Right lobe of liver (tissue), 6 donors: Measurements from ENCODE around the gene B3GALNT2. TPM values are rescaled to one million over a fixed set of nuclear protein-coding genes. Genes with fewer than 3 reads are reported as not detected.

ENCODE experiments used
- ATAC-seq, 4 donors: fragments of 200-7000 bp; cut with Tn5 transposase; one replicate each; pipeline ENCODE4 v1.9.1; 2020; ENCODE audit warnings: mild to moderate bottlenecking in 4 of 4, moderate library complexity in 4 of 4
- DNase-seq, 3 donors: peaks; one replicate each; pipeline ENCODE4 v3.0.0-alpha.2; 2020
- H3K27ac ChIP-seq, 3 donors: fragments of 200-600 bp; one replicate each; pipeline ENCODE4 v1.8.0; 2022
- H3K27me3 ChIP-seq, 2 donors: fragments of 200-600 bp; one replicate each; pipeline ENCODE4 v1.8.0; 2022
- H3K36me3 ChIP-seq, 4 donors: fragments of 200-600 bp; sonication (generic) in 1 of 4; one replicate each; pipeline versions ENCODE4 v1.5.1 to v1.8.0; 2017 to 2022; ENCODE audit warnings: control low read depth in 1 of 4
- H3K4me1 ChIP-seq, 4 donors: fragments of 200-600 bp; sonication (generic) in 1 of 4; one replicate each; pipeline versions ENCODE4 v1.5.1 to v1.8.0; 2017 to 2022; ENCODE audit warnings: control low read depth in 1 of 4
- H3K4me3 ChIP-seq, 3 donors: fragments of 200-600 bp; one replicate each; pipeline ENCODE4 v1.8.0; 2022
- H3K9me3 ChIP-seq, 4 donors: fragments of 200-600 bp; sonication (generic) in 1 of 4; one replicate each; pipeline versions ENCODE4 v1.5.1 to v1.8.0; 2017 to 2022; ENCODE audit warnings: control low read depth in 1 of 4
- POLR2A ChIP-seq: fragments of 450-650 bp; IDR thresholded peaks from one replicate; pipeline ENCODE4 v1.6.1; 2017; ENCODE audit warnings: antibody characterized with exemption, mild to moderate bottlenecking
- WGBS: methylation state at CpG from one replicate; pipeline ENCODE4 v1.1.6; 2018; ENCODE audit warnings: low coverage, low lambda C conversion rate; ENCODE audit not compliant: insufficient coverage; ENCODE audit errors: missing lambda C conversion rate; 5-methylcytosine and 5-hydroxymethylcytosine counted together
- intact Hi-C, 2 donors: fragments of 100-400 bp; cut with DNase I; formaldehyde crosslinking; loops; one replicate each; pipeline versions ENCODE4 v1.11.2 to v1.14.1; 2022
- total RNA-seq, 6 experiments: library from RNA; depleted of rRNA in 2 of 6; stranded (reverse); fragments of >200 nt in 2 of 6; fragmentation: NEBNext Ultra II Directional in 3 of 6; extraction: Animal tissue kit (Norgen Biotek cat#: 25700) in 3 of 6; gene quantifications; one replicate each; pipeline versions ENCODE4 v1.1.0 to v1.2.4, GENCODE V29; 2016 to 2023
- TF ChIP-seq, protein P1 (sequence below), 4 donors: fragments of 200-600 bp in 3 of 4; fragments of 450-650 bp in 1 of 4; IDR thresholded peaks; one replicate each; pipeline versions ENCODE4 v1.5.1 to v1.8.0; 2016 to 2022; ENCODE audit warnings: antibody characterized with exemption in 4 of 4, mild to moderate bottlenecking in 2 of 4
- donor health status: DM: no; HTN: yes; CAD: no.
- donor health status: DM: no; HTN: no; CAD: no.
- donor health status: DM: no; HTN: no; CAD: no.
- donor health status: DM: no; HTN: yes; CAD: no.
- donor health status: DM: no; HTN: yes; CAD: no.

The B3GALNT2 gene
- total RNA-seq, 6 experiments from 2014 or later = 7.0 to 15.5 (median 9.1) TPM

DNA sequence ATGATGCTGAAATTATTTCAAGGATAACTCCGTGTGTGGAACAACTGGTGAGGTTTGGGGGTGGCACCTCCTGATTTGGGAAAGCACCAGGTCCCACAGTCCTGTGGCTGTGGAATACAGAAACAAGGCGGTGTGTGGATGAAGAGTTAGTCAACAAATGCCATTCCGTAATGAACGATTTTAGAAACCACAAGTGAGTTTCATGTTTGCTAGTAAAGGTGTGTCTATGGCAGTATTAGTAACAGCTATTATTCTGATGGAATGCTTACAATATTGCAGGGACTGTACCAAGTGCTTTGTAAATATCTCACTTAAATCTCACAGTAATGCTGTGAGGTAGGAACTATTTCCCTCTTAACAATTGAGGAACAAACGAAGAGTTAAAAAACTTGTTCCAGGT lies 53.8 kb downstream of the B3GALNT2 start:
- Histone ChIP-seq H3K4me1 (peaks cover 0 to 8% (median 0%) of the 10 kb centered on the region in 4 donors), H3K9me3 (no peaks in the 10 kb centered on the region), H3K27me3 (no peaks in the 10 kb centered on the region), H3K4me3 (no peak overlapping the region), H3K36me3 (peaks cover 0 to 55% (median 9%) of the 10 kb centered on the region in 4 donors), H3K27ac (no peak overlapping the region)
- ATAC-seq (no peak), DNase-seq (no peak)
- WGBS = 93% methylated on average over 5 of the region's 5 CpGs
- intact Hi-C loops = no loop called here
- TF ChIP-seq POLR2A = no peak
- TF ChIP-seq, protein P1, sequence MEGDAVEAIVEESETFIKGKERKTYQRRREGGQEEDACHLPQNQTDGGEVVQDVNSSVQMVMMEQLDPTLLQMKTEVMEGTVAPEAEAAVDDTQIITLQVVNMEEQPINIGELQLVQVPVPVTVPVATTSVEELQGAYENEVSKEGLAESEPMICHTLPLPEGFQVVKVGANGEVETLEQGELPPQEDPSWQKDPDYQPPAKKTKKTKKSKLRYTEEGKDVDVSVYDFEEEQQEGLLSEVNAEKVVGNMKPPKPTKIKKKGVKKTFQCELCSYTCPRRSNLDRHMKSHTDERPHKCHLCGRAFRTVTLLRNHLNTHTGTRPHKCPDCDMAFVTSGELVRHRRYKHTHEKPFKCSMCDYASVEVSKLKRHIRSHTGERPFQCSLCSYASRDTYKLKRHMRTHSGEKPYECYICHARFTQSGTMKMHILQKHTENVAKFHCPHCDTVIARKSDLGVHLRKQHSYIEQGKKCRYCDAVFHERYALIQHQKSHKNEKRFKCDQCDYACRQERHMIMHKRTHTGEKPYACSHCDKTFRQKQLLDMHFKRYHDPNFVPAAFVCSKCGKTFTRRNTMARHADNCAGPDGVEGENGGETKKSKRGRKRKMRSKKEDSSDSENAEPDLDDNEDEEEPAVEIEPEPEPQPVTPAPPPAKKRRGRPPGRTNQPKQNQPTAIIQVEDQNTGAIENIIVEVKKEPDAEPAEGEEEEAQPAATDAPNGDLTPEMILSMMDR (IDR thresholded peaks at IDR 0.05) = no peak

DNA sequence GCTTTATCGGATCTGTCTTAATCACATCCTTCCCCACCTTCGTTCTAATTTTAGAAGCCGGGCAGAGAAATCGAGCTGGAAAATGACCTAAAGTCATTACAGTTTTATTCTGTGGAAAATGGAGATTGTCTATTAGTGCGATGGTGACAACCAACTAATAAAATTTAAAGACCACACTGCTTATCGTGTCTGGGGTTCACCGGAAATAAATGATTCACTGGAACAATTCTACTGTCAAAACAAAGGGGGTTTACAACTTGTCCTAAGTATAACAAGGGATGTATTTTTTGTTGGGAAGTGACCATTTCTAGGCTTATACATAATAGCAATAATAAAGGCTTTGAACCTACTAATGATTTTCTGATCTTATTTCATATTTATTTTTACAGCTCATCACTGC lies 55.6 kb downstream of the B3GALNT2 start:
- ATAC-seq = no peak
- WGBS = 97% methylated on average over 7 of the region's 7 CpGs

DNA sequence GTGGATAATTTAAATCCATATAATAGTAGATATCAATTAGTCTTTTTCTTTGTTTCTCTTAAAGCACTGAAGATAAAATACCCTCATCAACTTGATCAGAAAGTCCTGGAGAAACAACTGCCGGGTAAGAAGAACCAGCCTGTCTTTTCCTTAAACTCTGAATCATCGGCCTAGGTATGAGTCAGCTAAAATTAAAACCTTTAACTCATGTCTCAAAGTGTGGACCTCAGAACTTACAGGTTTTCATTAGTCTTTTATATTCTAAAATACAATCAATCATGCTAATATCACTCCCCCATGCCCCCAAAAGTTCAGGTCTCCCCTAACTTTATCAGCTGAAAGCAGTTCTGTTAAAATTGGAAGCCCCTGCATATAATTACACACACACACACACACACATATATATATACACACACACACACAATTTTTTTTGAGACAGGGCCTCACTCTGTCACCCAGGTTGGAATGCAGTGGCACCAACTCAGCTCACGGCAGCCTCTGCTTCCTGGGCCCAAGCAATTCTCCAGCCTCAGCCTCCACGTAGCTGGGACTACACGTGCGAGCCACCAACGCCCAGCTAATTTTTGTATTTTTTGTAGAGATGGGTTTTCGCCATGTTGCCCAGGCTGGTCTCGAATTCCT lies 61.3 kb downstream of the B3GALNT2 start:
- H3K4me3 ChIP-seq = no peak overlapping the region
- H3K27me3 ChIP-seq = no peaks in the 10 kb centered on the region
- no peak for ATAC-seq
- H3K36me3 ChIP-seq = peaks cover 0 to 86% (median 22%) of the 10 kb centered on the region in 4 donors
- H3K4me1 ChIP-seq = no peaks in the 10 kb centered on the region
- TF ChIP-seq, protein P1 (IDR thresholded peaks at IDR 0.05) = no peak
- TF ChIP-seq POLR2A = no peak
- no peaks in the 10 kb centered on the region for H3K9me3 ChIP-seq
- intact Hi-C loops = no loop called here
- H3K27ac ChIP-seq = no peak overlapping the region
- WGBS = 80% methylated on average over 5 of the region's 9 CpGs
- no peak for DNase-seq

More for the DNA sequence above, 55.6 kb downstream of the B3GALNT2 start:
- intact Hi-C loops = no loop called here
- Histone ChIP-seq H3K27ac (no peak overlapping the region), H3K4me3 (no peak overlapping the region), H3K27me3 (no peaks in the 10 kb centered on the region), H3K4me1 (peaks cover 0 to 8% (median 0%) of the 10 kb centered on the region in 4 donors), H3K36me3 (peaks cover 0 to 68% (median 16%) of the 10 kb centered on the region in 4 donors), H3K9me3 (no peaks in the 10 kb centered on the region)
- TF ChIP-seq, protein P1 (IDR thresholded peaks at IDR 0.05) = no peak
- no peak for TF ChIP-seq POLR2A
- no peak for DNase-seq

DNA sequence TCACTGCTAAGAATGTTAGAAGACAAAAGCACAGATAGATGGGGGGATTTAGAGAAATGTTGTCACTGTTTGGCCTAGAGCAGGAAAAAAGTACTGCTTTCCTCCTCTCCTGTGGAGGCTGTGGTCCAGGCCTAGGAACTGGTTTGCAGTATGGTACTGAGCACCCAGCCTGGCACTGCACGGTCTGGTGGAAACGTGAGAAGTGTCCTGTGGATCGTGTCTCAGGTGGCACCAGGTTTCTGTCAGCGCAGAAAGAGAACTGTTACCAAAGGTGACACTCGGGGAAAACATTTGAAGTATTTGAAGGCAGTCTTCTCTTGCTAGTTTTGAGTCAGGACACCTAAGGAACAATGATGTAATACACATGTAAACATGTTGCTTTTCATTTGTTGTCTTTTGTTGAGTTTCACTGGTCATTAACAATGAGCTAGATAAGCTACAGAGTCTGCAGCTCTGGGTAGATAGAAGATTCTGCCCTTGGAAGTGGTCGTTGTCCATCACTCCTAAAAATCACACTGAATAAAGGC lies 63.0 kb downstream of the B3GALNT2 start:
- H3K27me3 ChIP-seq = no peaks in the 10 kb centered on the region
- TF ChIP-seq, protein P1 (IDR thresholded peaks at IDR 0.05) = no peak
- no peak for TF ChIP-seq POLR2A
- DNase-seq = no peak
- no peak overlapping the region for H3K4me3 ChIP-seq
- no peaks in the 10 kb centered on the region for H3K9me3 ChIP-seq
- intact Hi-C loops = no loop called here
- no peak overlapping the region for H3K27ac ChIP-seq
- H3K36me3 ChIP-seq = peaks cover 0 to 88% (median 27%) of the 10 kb centered on the region in 4 donors
- no peaks in the 10 kb centered on the region for H3K4me1 ChIP-seq
- 89% methylated on average over 5 of the region's 6 CpGs for WGBS
- ATAC-seq = no peak
